ENCODE results near the gene ADCYAP1.

Gene ADCYAP1

DNA sequence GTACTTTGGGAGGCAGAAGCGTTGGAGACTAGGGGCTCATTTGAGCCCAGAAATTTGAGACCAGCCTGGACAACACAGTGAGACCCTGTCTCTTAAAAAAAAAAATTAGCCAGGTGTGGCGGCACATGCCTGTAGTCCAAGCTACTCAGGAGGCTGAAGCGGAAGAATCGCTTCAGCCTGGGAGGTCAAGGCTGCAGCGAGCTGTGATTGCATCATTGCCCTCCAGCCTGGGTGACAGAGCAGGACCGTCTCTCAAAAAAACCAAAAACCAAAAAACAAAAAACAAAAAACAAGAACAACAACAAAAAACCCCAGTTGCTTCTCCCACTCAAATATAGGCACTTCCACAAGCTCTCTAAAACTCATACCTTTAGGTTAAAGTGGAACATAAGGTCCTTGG, 27.4 kb upstream of the ADCYAP1 start:
- Mint-ChIP-seq H3K27ac (no peak overlapping the region), H3K36me3 (ENCODE audit: low read depth) (no peaks in the 10 kb centered on the region), H3K4me3 (no peak overlapping the region), H3K27me3 (ENCODE audit: low read depth) (peaks cover 5% of the 10 kb centered on the region), H3K4me1 (no peaks in the 10 kb centered on the region), H3K9me3 (no peaks in the 10 kb centered on the region)
- TF ChIP-seq, protein P1, sequence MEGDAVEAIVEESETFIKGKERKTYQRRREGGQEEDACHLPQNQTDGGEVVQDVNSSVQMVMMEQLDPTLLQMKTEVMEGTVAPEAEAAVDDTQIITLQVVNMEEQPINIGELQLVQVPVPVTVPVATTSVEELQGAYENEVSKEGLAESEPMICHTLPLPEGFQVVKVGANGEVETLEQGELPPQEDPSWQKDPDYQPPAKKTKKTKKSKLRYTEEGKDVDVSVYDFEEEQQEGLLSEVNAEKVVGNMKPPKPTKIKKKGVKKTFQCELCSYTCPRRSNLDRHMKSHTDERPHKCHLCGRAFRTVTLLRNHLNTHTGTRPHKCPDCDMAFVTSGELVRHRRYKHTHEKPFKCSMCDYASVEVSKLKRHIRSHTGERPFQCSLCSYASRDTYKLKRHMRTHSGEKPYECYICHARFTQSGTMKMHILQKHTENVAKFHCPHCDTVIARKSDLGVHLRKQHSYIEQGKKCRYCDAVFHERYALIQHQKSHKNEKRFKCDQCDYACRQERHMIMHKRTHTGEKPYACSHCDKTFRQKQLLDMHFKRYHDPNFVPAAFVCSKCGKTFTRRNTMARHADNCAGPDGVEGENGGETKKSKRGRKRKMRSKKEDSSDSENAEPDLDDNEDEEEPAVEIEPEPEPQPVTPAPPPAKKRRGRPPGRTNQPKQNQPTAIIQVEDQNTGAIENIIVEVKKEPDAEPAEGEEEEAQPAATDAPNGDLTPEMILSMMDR (IDR thresholded peaks at IDR 0.05; ENCODE audit: unreplicated experiment in 3 of 3) = no peak

DNA sequence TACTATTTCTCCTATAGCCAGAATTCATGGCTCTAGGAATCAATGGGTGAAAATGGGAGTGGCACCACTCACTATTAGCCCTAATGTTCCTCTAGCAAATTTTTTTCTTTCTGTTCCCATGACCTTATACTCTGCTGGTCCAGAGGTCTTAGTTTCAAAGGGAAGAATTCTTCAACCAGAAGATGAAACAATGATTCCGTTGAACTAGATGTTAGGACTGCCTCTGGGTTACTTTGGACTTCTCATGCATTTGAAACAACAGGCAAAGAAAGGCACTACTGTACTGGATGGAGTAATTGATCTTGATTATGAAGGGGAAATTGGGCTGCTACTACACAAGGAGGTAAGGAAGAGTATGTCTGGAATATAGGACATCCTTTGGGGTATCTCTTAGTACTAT, 18.6 kb upstream of the ADCYAP1 start:
- Mint-ChIP-seq H3K9me3 (no peaks in the 10 kb centered on the region), H3K27me3 (ENCODE audit: low read depth) (peaks cover 8% of the 10 kb centered on the region), H3K36me3 (ENCODE audit: low read depth) (no peaks in the 10 kb centered on the region), H3K27ac (no peak overlapping the region), H3K4me1 (no peaks in the 10 kb centered on the region), H3K4me3 (no peak overlapping the region)
- TF ChIP-seq, protein P1 (IDR thresholded peaks at IDR 0.05; ENCODE audit: unreplicated experiment in 3 of 3) = no peak

DNA sequence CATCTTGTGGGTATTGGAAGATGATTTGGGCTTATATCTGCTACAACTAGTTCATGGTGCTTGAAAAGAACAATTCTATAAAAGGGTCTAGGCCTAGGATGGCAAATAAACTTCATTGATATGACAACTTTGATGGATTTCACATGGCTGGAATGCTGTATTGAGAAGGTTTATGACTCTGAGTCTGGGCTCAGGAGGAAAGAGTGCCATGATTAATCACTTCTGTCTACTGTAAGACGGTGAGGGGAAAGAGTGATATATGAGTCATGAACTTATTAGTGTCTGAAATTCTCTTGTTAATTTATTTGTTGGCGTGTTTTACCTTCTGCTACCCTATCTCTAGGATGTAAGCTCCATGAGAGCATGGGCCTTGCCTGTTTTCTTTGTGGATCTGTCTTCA, 17.0 kb upstream of the ADCYAP1 start:
- H3K27me3 Mint-ChIP-seq (ENCODE audit: low read depth) = peaks cover 18% of the 10 kb centered on the region
- H3K36me3 Mint-ChIP-seq (ENCODE audit: low read depth) = no peaks in the 10 kb centered on the region
- H3K4me1 Mint-ChIP-seq = no peaks in the 10 kb centered on the region
- no peak overlapping the region for H3K27ac Mint-ChIP-seq
- TF ChIP-seq, protein P1 (IDR thresholded peaks at IDR 0.05; ENCODE audit: unreplicated experiment in 3 of 3) = no peak
- no peaks in the 10 kb centered on the region for H3K9me3 Mint-ChIP-seq
- no peak overlapping the region for H3K4me3 Mint-ChIP-seq

DNA sequence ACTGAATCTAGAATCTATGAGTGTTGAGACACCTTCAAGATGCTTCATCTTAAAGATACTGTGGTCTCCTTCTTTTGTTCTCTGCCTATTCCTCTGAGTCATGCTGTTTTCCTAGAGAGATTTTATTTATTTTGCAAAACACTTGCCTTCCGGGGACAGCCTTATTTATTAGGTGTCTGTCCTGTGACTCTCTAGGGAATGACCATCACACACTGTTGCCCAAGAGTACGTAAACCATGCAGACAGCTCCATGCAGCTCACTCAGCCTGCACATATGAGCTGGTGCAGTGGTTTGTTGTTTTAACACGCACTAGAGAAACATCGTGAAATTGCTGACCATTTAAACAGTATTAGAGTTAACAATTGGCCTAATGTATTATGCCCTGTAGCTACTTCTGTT, 12.4 kb upstream of the ADCYAP1 start:
- TF ChIP-seq, protein P1 (IDR thresholded peaks at IDR 0.05; ENCODE audit: unreplicated experiment in 3 of 3) = no peak
- no peaks in the 10 kb centered on the region for H3K4me1 Mint-ChIP-seq
- no peaks in the 10 kb centered on the region for H3K36me3 Mint-ChIP-seq (ENCODE audit: low read depth)
- H3K27ac Mint-ChIP-seq = no peak overlapping the region
- no peaks in the 10 kb centered on the region for H3K9me3 Mint-ChIP-seq
- peaks cover 16% of the 10 kb centered on the region for H3K27me3 Mint-ChIP-seq (ENCODE audit: low read depth)
- H3K4me3 Mint-ChIP-seq = no peak overlapping the region

DNA sequence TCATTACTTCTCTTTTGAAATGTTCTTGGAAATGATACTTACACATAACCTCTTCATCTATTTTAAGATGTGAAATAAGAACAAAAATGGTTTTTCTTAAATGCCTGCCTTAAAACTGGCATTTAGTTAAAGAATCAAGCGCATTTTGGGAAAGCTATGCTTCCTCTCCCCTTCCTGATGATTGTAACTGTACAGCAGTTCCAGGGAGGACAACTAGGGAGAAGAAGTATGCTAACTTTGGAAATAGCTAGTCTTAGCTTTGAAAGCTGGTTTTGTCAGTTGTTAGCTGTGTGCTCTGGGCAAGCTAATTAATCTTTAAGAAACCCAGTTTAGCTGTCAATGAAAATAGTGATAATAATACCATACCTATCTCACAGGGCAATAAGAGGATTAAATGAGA, 8.4 kb upstream of the ADCYAP1 start:
- Mint-ChIP-seq H3K9me3 (no peaks in the 10 kb centered on the region), H3K36me3 (ENCODE audit: low read depth) (no peaks in the 10 kb centered on the region), H3K27me3 (ENCODE audit: low read depth) (peaks cover 47% of the 10 kb centered on the region), H3K4me3 (no peak overlapping the region), H3K4me1 (no peaks in the 10 kb centered on the region), H3K27ac (no peak overlapping the region)
- TF ChIP-seq, protein P1 (IDR thresholded peaks at IDR 0.05; ENCODE audit: unreplicated experiment in 3 of 3) = no peak

DNA sequence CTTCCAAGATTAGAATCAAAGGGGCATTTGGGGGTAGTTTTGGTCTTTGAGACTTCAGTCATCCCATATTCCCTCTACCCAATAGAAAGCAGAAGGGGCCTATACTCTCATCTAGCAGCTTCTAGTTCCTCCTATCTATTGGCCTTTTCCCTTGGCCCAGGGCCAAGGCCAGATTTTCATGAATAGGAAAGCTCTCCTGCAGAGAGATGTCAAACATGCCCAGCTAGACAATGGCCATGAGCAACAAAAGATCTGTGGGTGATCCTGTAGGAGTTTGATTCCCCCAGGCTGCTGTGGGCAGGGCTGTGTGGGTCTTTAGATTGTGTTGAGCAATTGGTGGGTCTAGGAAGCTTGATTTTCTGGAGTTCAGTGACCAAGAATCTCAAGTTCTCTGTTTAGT, 2.9 kb upstream of the ADCYAP1 start:
- Mint-ChIP-seq H3K27me3 (ENCODE audit: low read depth) (peaks cover 84% of the 10 kb centered on the region), H3K36me3 (ENCODE audit: low read depth) (no peaks in the 10 kb centered on the region), H3K4me3 (no peak overlapping the region), H3K4me1 (peaks cover 18% of the 10 kb centered on the region), H3K9me3 (peaks cover 3% of the 10 kb centered on the region), H3K27ac (no peak overlapping the region)
- TF ChIP-seq, protein P1 (IDR thresholded peaks at IDR 0.05; ENCODE audit: unreplicated experiment in 3 of 3) = no peak
